Astrocyte (in vitro differentiated cells and primary cell): ENCODE data around the gene RPL35. TPM values are rescaled to one million over a fixed set of nuclear protein-coding genes. Genes with fewer than 3 reads are reported as not detected.

Experiments used
- DNase-seq: peaks from one replicate; pipeline ENCODE4 v3.0.0-alpha.2; 2010; ENCODE audit warnings: low read depth
- FAIRE-seq: peaks from 2 replicates; lab custom pipeline; 2011; peaks lifted over from hg19 to GRCh38; lab: Jason Lieb, UNC
- H2AFZ ChIP-seq: 2 replicates; pipeline ENCODE4 v1.6.0; 2012; ENCODE audit warnings: low read depth, low read length, inconsistent platforms
- H3K27ac ChIP-seq: 2 replicates; pipeline ENCODE4 v1.5.1; 2011; ENCODE audit warnings: low read depth, low read length, inconsistent platforms
- H3K27me3 ChIP-seq: 2 replicates; pipeline ENCODE4 v1.6.0; 2011; ENCODE audit warnings: low read length, inconsistent platforms; ENCODE audit not compliant: insufficient read depth
- H3K36me3 ChIP-seq: 2 replicates; pipeline ENCODE4 v1.5.1; 2011; ENCODE audit warnings: low read length, inconsistent platforms; ENCODE audit not compliant: insufficient read depth
- H3K4me1 ChIP-seq: 2 replicates; pipeline ENCODE4 v1.5.1; 2011; ENCODE audit warnings: low read length, inconsistent platforms; ENCODE audit not compliant: insufficient read depth
- H3K4me2 ChIP-seq: 2 replicates; pipeline ENCODE4 v1.6.0; 2012; ENCODE audit warnings: low read length, inconsistent platforms
- H3K4me3 ChIP-seq: 2 replicates; pipeline ENCODE4 v1.5.1; 2011; ENCODE audit warnings: low read depth, mild to moderate bottlenecking, low read length, inconsistent platforms; ENCODE audit not compliant: insufficient read depth
- H3K79me2 ChIP-seq: 2 replicates; pipeline ENCODE4 v1.6.0; 2012; ENCODE audit warnings: mild to moderate bottlenecking, low read length, inconsistent platforms; ENCODE audit not compliant: insufficient read depth
- H3K9ac ChIP-seq: 2 replicates; pipeline ENCODE4 v1.6.0; 2012; ENCODE audit warnings: mild to moderate bottlenecking, low read length, inconsistent platforms
- H3K9me3 ChIP-seq: 2 replicates; pipeline ENCODE4 v1.5.1; 2012; ENCODE audit warnings: low read depth, mild to moderate bottlenecking, low read length, inconsistent platforms; ENCODE audit not compliant: insufficient read depth
- H4K20me1 ChIP-seq: 2 replicates; pipeline ENCODE4 v1.6.0; 2012; ENCODE audit warnings: low read length, inconsistent platforms; ENCODE audit not compliant: insufficient read depth
- H3K27ac Mint-ChIP-seq: one replicate; pipeline ENCODE4 v1.8.0; 2021; ENCODE audit warnings: mild to moderate bottlenecking, mixed read lengths; ENCODE audit not compliant: unreplicated experiment
- H3K27me3 Mint-ChIP-seq: one replicate; pipeline ENCODE4 v1.8.0; 2021; ENCODE audit warnings: low read depth, mixed read lengths; ENCODE audit not compliant: unreplicated experiment
- H3K36me3 Mint-ChIP-seq: one replicate; pipeline ENCODE4 v1.8.0; 2021; ENCODE audit warnings: low read depth, mixed read lengths; ENCODE audit not compliant: unreplicated experiment
- H3K4me1 Mint-ChIP-seq: one replicate; pipeline ENCODE4 v1.8.0; 2021; ENCODE audit warnings: low read depth, mixed read lengths; ENCODE audit not compliant: unreplicated experiment
- H3K4me3 Mint-ChIP-seq: one replicate; pipeline ENCODE4 v1.8.0; 2021; ENCODE audit warnings: mild to moderate bottlenecking, moderate library complexity, mixed read lengths; ENCODE audit not compliant: unreplicated experiment
- H3K9me3 Mint-ChIP-seq: one replicate; pipeline ENCODE4 v1.8.0; 2021; ENCODE audit warnings: mild to moderate bottlenecking, mixed read lengths; ENCODE audit not compliant: unreplicated experiment
- CTCF ChIP-seq: IDR thresholded peaks from 2 replicates; pipeline ENCODE4 v1.5.1; 2011; ENCODE audit warnings: low read depth, mild to moderate bottlenecking, inconsistent platforms, low read length, moderate library complexity; ENCODE audit not compliant: insufficient read depth
- EZH2 ChIP-seq: IDR thresholded peaks from 2 replicates; pipeline ENCODE4 v1.6.1; 2012; ENCODE audit warnings: mild to moderate bottlenecking, low read length, inconsistent platforms; ENCODE audit not compliant: insufficient read depth
- total RNA-seq: library from RNA; stranded (reverse); gene quantifications from 2 replicates; pipeline ENCODE4 v1.2.1, GENCODE V29; 2021

Gene RPL35
- total RNA-seq, 1 donor from 2014 or later, result 1,259 TPM

- Mint-ChIP-seq H3K4me1 (no peaks in the 10 kb centered on the region), H3K27me3 (no peaks in the 10 kb centered on the region), H3K4me3 (no peak overlapping the region), H3K27ac (no peak overlapping the region), H3K36me3 (peaks cover 15% of the 10 kb centered on the region), H3K9me3 (no peaks in the 10 kb centered on the region)
- Histone ChIP-seq H3K79me2 (peaks cover 24% of the 10 kb centered on the region), H4K20me1 (peaks cover 56% of the 10 kb centered on the region), H3K4me2 (no peak overlapping the region), H3K9ac (no peak overlapping the region), H3K9me3 (no peaks in the 10 kb centered on the region), H2AFZ (no peak overlapping the region), H3K27me3 (no peaks in the 10 kb centered on the region), H3K36me3 (peaks cover 38% of the 10 kb centered on the region), H3K4me1 (no peaks in the 10 kb centered on the region), H3K27ac (no peak overlapping the region), H3K4me3 (no peak overlapping the region)
- no peak for DNase-seq
- no peak for TF ChIP-seq EZH2
- TF ChIP-seq CTCF, result no peak
- FAIRE-seq, result no peak
Measured at GRCh38 chr9:124879226-124879625, 17.5 kb upstream of the RPL35 start.

GRCh38 chr9:124878518-124878917 is 16.8 kb upstream of the RPL35 start:
- FAIRE-seq (no peak), DNase-seq (no peak)
- TF ChIP-seq EZH2, result no peak
- TF ChIP-seq CTCF, result no peak
- Mint-ChIP-seq H3K4me1 (peaks cover 1% of the 10 kb centered on the region), H3K9me3 (no peaks in the 10 kb centered on the region), H3K27ac (no peak overlapping the region), H3K4me3 (no peak overlapping the region), H3K36me3 (peaks cover 16% of the 10 kb centered on the region), H3K27me3 (no peaks in the 10 kb centered on the region)
- Histone ChIP-seq H3K9me3 (no peaks in the 10 kb centered on the region), H3K4me2 (no peak overlapping the region), H3K4me1 (no peaks in the 10 kb centered on the region), H2AFZ (no peak overlapping the region), H3K79me2 (peaks cover 31% of the 10 kb centered on the region), H3K36me3 (peaks cover 38% of the 10 kb centered on the region), H3K27ac (no peak overlapping the region), H4K20me1 (peaks cover 63% of the 10 kb centered on the region), H3K27me3 (no peaks in the 10 kb centered on the region), H3K9ac (no peak overlapping the region), H3K4me3 (no peak overlapping the region)

- no peak overlapping the region for H3K4me3 Mint-ChIP-seq
- Histone ChIP-seq H3K9ac (no peak overlapping the region), H4K20me1 (peaks cover 68% of the 10 kb centered on the region), H3K79me2 (peaks cover 36% of the 10 kb centered on the region), H3K27me3 (no peaks in the 10 kb centered on the region), H3K4me2 (no peak overlapping the region), H3K9me3 (no peaks in the 10 kb centered on the region), H3K27ac (no peak overlapping the region), H3K4me3 (no peak overlapping the region), H2AFZ (no peak overlapping the region), H3K4me1 (no peaks in the 10 kb centered on the region), H3K36me3 (peaks cover 38% of the 10 kb centered on the region)
- no peak overlapping the region for H3K27ac Mint-ChIP-seq
- H3K27me3 Mint-ChIP-seq, result no peaks in the 10 kb centered on the region
- H3K36me3 Mint-ChIP-seq, result peaks cover 19% of the 10 kb centered on the region
- H3K9me3 Mint-ChIP-seq, result no peaks in the 10 kb centered on the region
- peaks cover 6% of the 10 kb centered on the region for H3K4me1 Mint-ChIP-seq
- DNase-seq (no peak), FAIRE-seq (no peak)
- TF ChIP-seq CTCF, result no peak
- TF ChIP-seq EZH2, result no peak
Measured at GRCh38 chr9:124878021-124878420, 16.3 kb upstream of the RPL35 start.
